Myocyte (in vitro differentiated cells): ENCODE results near the gene CXCL5. TPM values are rescaled to one million over a fixed set of nuclear protein-coding genes. Genes with fewer than 3 reads are reported as not detected.
A peak's percentile ranks its signal among the peaks of the same experiment; 100 is the strongest.
"Not testable (repeated sequence)": the region's sequence is repeated elsewhere in the genome, so short reads cannot be mapped to it uniquely, and the experiment has no call there.

Source experiments
- DNase-seq: peaks from one replicate; pipeline ENCODE4 v3.0.0-alpha.2; 2012; ENCODE audit warnings: low read depth
- total RNA-seq: library from RNA; depleted of rRNA; stranded (reverse); fragments of >200 nt; gene quantifications from 2 replicates; pipeline ENCODE4 v1.2.3, GENCODE V29; 2014

The CXCL5 gene
- total RNA-seq, 1 donor from 2014 or later = not detected

- DNase-seq = no peak
Observed at GRCh38 chr4:74015126-74015780, 16.8 kb upstream of the CXCL5 start.

GRCh38 chr4:74014332-74014731, 15.9 kb upstream of the CXCL5 start:
- DNase-seq = no peak

GRCh38 chr4:74013264-74013663, 14.8 kb upstream of the CXCL5 start:
- DNase-seq = no peak

GRCh38 chr4:74012130-74012529, 13.7 kb upstream of the CXCL5 start:
- DNase-seq = no peak

GRCh38 chr4:74009307-74009706, 10.8 kb upstream of the CXCL5 start:
- no peak for DNase-seq

GRCh38 chr4:74006009-74006476, 7.6 kb upstream of the CXCL5 start:
- DNase-seq = peak; percentile 21

- no peak for DNase-seq
Observed at GRCh38 chr4:74005528-74005927, 7.1 kb upstream of the CXCL5 start.

- no peak for DNase-seq
Observed at GRCh38 chr4:74004668-74005067, 6.2 kb upstream of the CXCL5 start.

- DNase-seq = no peak
Observed at GRCh38 chr4:74000301-74000700, 1.8 kb upstream of the CXCL5 start.

GRCh38 chr4:73992050-73992449, 6.4 kb downstream of the CXCL5 start:
- DNase-seq = no peak

- no peak for DNase-seq
Observed at GRCh38 chr4:73991742-73992000, 6.8 kb downstream of the CXCL5 start.

GRCh38 chr4:73990988-73991741, 7.3 kb downstream of the CXCL5 start:
- DNase-seq = no peak

GRCh38 chr4:73989928-73990327, 8.5 kb downstream of the CXCL5 start:
- DNase-seq = no peak

GRCh38 chr4:73989031-73989430, 9.4 kb downstream of the CXCL5 start:
- no peak for DNase-seq

- no peak for DNase-seq
Observed at GRCh38 chr4:73988061-73988460, 10.4 kb downstream of the CXCL5 start, which contains the start of gene PPBP. PPBP (minus strand) TSS chr4:73988190; CDS start chr4:73988103, 87 bp downstream.

GRCh38 chr4:73985528-73985852, 13.0 kb downstream of the CXCL5 start:
- DNase-seq = no peak

- DNase-seq = no peak
Observed at GRCh38 chr4:73984736-73985527, 13.5 kb downstream of the CXCL5 start.

- not testable (repeated sequence) for DNase-seq
Observed at GRCh38 chr4:73981175-73981574, 17.3 kb downstream of the CXCL5 start.

- DNase-seq = peak; percentile 2
Observed at GRCh38 chr4:73979407-73979957, 19.0 kb downstream of the CXCL5 start.

GRCh38 chr4:73978886-73979285, 19.6 kb downstream of the CXCL5 start:
- DNase-seq = peak; percentile 4

- DNase-seq = peak; percentile 1
Observed at GRCh38 chr4:73976716-73977115, 21.8 kb downstream of the CXCL5 start.

- no peak for DNase-seq
Observed at GRCh38 chr4:73976217-73976616, 22.3 kb downstream of the CXCL5 start.
